Measurements from ENCODE around the gene BNIP3.

DNA sequence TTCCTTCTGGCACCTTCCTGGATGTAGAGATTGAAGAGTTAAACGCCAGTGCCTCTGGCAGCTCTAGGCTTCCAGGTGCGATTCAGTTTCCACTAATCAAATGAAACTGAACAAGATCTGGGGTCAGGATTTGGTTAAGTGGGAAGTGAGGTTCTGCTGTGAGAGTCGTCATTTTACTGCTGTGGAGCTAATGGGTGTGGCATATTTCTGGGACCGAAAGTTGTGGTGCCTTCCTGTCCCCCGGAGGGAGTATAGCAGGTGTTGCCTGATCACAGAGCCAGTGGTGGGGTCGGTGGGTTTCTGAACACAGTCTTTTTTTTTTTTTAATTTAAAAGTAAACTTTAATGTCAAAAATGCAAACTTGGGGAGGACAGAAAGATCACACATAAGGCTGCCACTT, 47.0 kb upstream of the BNIP3 start:
- TF ChIP-seq POLR2A (IDR thresholded peaks at IDR 0.05) = no peak
- TF ChIP-seq, protein P1, sequence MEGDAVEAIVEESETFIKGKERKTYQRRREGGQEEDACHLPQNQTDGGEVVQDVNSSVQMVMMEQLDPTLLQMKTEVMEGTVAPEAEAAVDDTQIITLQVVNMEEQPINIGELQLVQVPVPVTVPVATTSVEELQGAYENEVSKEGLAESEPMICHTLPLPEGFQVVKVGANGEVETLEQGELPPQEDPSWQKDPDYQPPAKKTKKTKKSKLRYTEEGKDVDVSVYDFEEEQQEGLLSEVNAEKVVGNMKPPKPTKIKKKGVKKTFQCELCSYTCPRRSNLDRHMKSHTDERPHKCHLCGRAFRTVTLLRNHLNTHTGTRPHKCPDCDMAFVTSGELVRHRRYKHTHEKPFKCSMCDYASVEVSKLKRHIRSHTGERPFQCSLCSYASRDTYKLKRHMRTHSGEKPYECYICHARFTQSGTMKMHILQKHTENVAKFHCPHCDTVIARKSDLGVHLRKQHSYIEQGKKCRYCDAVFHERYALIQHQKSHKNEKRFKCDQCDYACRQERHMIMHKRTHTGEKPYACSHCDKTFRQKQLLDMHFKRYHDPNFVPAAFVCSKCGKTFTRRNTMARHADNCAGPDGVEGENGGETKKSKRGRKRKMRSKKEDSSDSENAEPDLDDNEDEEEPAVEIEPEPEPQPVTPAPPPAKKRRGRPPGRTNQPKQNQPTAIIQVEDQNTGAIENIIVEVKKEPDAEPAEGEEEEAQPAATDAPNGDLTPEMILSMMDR (IDR thresholded peaks at IDR 0.05) = no peak

Data from testis (tissue), 2 donors.